ENCODE data around the gene C3orf52. TPM values are rescaled to one million over a fixed set of nuclear protein-coding genes. Genes with fewer than 3 reads are reported as not detected.

The C3orf52 gene
- total RNA-seq, 1 donor from 2014 or later, result 9.1 TPM

- no peak for DNase-seq (ENCODE audit: low read depth in 2 of 2)
These were observed 31.8 kb downstream of the C3orf52 start for GRCh38 chr3:112117841-112118571.

- no peak for DNase-seq (ENCODE audit: low read depth in 2 of 2)
These were observed 34.0 kb downstream of the C3orf52 start for GRCh38 chr3:112119962-112120836.

GRCh38 chr3:112121577-112122547 lies 35.7 kb downstream of the C3orf52 start:
- peak in 1 of 2 donors; percentile 69 for DNase-seq (ENCODE audit: low read depth in 2 of 2)

DNA sequence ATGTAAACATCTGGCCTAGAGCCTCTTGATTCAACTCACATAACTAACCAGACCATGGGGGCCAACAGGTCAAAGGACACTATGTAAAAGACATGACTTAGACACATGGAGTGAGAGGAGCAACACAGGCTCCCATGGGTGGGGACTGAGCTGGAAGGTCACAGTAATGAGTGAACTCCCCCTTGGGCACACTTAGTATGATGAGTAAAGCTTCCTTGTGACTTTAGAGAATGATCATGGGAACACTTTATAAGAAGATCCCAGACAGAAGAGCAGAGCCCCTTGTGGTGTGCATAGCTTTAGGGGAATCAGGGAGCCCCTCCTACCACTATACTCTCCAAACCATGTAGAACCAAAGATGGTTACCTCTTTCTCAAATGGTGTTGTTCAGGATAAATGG lies 36.7 kb downstream of the C3orf52 start:
- DNase-seq (ENCODE audit: low read depth in 2 of 2), result no peak

- DNase-seq (ENCODE audit: low read depth in 2 of 2), result no peak
These were observed 37.4 kb downstream of the C3orf52 start for GRCh38 chr3:112123548-112123947.

DNA sequence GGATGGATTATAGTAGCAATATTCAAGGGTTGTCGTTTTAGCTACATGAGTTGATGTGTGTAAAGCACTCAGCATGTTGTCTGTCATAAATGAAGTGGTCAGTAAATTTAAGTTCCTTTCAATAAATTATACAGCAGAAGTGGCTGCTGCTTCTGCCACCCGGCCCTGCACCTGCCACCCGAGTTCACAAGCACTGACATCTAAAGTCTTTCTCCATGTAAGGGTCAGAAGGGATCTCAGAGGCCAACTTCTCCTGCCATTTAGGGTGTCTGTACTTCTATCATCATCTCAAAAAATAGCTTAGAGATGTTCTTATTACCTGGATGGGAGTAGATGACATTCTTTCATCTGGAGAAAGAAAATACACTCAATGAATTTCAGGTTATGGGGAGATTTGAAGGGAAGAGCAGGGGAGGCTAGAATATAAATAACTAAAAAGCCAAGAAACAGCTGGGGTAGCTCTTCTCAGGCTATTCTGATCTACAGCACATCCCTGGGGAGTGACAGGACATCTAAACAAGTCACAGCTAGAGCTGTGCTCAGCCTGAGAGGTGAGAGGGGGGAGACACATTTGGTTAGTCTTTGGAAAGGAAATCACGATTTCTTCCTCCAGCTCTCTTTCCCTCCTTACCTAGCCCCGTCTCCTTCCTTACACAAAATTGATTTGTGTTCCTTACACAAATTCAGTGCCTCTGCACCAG lies 38.9 kb downstream of the C3orf52 start:
- DNase-seq (ENCODE audit: low read depth in 2 of 2), result no peak

DNA sequence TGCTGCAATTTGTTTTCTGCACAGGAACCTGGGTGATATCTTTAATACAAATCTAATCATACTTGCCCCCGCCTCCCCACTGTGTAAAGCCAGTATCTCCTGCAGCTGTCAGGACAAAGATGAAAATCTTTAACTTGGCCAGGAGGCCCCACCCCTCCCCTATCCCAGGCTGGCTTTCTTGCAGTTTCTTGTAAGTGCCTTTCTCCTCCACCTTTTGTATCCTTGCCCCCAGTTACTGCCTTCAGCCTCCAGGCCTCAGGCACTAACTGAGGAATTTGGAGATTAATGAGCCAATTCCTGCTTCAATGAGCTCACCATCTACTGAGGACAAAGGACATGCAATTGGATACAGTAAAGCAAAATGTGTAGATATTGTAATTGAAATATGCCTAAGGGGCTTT lies 40.3 kb downstream of the C3orf52 start:
- peak in 1 of 2 donors; percentile 26 for DNase-seq (ENCODE audit: low read depth in 2 of 2)

DNA sequence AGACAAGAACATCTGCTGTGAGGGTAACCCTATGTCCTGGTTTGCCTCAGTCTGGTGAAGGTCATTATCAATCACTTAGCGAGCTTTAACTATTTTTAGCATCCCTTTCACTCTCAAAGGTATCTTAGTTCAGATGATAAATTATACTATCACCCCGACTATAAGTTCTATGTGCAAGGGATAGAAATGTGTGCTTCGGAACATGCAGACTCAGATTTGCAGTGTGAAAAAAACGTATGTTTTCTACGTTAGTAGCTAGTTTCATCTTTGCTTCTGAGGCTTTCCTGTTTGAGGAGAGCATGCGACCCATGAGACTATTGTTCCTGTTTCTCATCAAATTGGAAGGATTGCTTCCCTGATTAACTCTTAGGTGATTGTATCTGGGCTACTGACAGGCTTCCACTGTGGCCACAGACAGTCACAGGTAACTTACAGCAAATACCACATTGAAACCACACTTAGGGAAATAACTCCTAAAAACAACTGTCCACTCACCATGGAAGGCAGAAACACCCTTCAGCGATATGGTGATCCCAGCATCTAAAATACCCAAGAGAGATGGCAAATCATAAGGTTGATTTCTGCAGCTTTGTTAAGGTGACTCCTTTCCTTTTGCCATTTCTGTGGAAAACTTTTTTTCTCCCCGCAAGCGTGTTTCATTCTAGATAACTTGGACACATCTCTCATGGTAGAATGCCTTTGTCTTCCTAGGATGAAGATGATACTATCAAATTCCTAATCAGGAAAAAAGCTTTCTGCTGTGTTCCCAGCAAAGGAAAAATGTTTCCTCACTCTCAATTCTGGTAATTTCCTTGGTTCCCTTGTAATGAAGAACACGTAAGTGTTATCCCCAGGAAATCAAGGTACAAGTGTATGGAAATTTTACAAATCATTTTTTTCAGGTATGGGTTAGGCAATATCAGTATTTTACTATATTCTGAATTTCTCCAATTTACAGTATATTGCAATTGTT lies 41.6 kb downstream of the C3orf52 start:
- no peak for DNase-seq (ENCODE audit: low read depth in 2 of 2)

DNA sequence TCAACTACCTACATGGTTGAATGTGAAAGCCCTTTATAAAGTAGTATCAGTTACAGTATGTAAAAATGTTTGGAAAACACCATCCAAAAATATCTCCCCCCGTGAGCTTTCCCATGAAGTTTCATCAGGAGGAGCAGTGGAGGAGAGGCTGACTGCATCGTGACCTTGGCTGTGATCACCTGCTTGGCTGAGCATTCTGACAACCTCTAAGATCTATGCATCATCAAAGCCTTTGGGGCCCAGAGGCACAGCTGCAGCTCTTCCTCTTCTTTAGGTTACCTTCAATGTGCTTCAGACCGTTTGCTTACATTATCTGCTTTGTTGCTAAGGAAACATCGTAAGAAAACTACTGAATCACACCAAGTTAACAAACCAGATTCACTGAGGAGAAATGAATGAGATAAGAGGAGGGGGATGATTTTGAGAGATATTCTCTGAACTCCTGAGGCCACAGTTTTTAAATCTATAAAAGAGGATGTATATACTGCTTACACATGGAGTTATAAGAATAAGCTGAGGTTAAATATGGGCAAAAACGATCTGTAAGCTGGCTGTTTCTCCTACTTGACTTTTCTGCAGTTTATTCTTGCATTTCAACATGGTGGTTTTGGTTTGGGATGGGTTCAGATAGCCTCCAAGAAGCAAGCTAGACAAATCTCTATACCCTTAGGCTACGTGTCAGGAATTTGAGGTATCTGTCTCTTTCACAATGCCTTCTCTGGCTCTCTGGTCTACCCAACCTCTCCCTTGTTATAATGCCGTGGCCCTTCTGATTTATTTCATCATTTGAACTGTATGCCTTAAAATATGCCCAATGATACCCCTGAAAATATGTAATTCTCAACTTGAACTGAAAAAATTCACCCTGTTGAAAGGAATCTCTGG lies 42.9 kb downstream of the C3orf52 start:
- no peak for DNase-seq (ENCODE audit: low read depth in 2 of 2)

GRCh38 chr3:112129925-112130637 lies 43.9 kb downstream of the C3orf52 start:
- DNase-seq (ENCODE audit: low read depth in 2 of 2), result no peak

- no peak for DNase-seq (ENCODE audit: low read depth in 2 of 2)
These were observed 44.4 kb downstream of the C3orf52 start for GRCh38 chr3:112130638-112130993.

GRCh38 chr3:112131111-112131510 lies 44.9 kb downstream of the C3orf52 start:
- DNase-seq (ENCODE audit: low read depth in 2 of 2), result no peak

- no peak for DNase-seq (ENCODE audit: low read depth in 2 of 2)
These were observed 45.9 kb downstream of the C3orf52 start for GRCh38 chr3:112132088-112132487.

GRCh38 chr3:112132554-112132953 lies 46.4 kb downstream of the C3orf52 start:
- DNase-seq (ENCODE audit: low read depth in 2 of 2), result no peak

- DNase-seq (ENCODE audit: low read depth in 2 of 2), result no peak
These were observed 46.8 kb downstream of the C3orf52 start, which contains the start of gene GCSAM for GRCh38 chr3:112132975-112133448. Gene GCSAM, minus strand, starts transcription at chr3:112133248. Its CDS starts 128 bp downstream, at chr3:112133120.

DNA sequence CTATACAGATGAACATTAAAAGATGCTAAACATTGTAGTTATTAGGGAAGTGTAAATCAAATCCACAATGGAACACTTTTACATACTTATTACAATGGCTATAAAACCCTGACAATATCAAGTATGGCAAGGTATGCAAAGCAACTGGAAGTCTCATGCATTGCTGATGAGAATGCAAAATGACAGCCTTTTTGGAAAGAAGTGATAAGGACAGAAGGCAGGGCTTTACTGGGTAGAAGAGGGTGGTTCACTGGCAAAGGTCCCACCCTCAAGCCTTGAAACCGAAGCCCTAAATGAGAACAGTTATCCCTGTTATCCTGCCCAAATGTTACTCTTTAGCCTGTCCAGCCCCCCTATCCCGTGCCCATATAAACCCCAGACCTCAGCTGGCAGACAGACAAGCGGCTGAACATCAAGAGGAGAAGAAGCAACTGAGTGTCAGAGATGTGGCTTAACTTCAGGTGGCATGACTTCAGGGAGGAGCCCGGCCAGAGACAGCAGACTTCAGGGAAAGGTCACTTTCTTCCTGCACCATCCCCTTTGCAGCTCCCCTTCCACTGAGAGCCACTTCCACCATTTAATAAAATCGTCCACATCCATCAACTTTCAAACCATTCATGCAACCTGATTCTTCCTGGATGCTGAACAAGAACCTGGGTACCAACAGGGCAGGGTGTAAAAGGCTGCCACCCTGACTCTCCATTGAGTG lies 47.6 kb downstream of the C3orf52 start:
- DNase-seq (ENCODE audit: low read depth in 2 of 2), result no peak

All from lung microvascular endothelial cell (primary cell).